UCSD-AML1 (cell line): ENCODE data around the gene ABCC5.

Source experiments
- DNase-seq: peaks from one replicate; lab custom pipeline; 2025; ENCODE audit not compliant: unreplicated experiment; lab: John Stamatoyannopoulos, UW

The ABCC5 gene

DNA sequence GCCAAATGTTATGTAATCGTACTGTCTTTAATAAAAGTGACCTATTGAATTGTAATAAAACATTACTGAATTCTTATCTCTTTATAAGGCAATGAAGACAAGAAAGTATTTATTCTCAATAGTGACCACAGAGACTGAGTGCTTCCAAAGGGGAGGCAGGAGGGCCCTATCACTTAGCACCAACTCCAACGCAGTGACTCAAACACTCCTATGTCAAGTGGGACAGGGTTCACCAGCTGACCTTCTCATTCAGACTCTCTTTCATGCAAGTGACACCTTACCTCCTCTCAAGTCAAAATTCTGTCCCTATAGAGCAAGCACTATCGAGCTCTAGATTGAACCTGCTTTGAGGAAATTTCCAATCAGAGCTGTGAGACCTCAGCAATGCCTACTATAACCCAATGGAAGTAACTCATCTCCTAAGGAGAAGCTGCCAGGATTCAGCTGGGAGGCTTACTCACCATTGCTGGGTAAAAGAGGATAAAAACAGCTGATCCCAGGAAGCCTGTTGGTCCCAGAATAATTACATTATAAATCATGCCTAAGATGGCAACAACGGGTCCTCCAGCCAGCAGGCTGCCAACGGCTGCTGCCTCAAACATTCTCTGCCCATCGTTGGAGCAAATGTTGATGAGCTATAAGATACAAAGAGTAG, 35.6 kb downstream of the ABCC5 start:
- no peak for DNase-seq

DNA sequence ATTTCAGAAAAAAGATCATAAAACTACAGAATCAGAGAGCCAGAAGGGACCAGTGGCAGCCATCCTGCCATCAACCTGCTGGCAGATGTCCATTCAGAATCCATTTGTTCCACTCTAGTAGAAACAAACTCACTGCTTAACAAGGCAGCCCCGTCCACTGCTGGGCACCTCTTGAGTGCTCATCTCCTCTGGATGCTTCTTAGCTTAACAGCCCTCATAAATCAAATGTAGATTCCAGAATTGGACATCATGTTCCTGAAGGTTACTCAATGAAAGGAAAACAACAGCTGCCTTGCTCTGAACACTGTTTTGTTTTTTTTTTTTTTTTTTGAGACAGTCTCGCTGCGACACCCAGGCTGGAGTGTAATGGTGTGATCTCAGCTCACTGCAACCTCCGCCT, 37.3 kb downstream of the ABCC5 start:
- DNase-seq = no peak

DNA sequence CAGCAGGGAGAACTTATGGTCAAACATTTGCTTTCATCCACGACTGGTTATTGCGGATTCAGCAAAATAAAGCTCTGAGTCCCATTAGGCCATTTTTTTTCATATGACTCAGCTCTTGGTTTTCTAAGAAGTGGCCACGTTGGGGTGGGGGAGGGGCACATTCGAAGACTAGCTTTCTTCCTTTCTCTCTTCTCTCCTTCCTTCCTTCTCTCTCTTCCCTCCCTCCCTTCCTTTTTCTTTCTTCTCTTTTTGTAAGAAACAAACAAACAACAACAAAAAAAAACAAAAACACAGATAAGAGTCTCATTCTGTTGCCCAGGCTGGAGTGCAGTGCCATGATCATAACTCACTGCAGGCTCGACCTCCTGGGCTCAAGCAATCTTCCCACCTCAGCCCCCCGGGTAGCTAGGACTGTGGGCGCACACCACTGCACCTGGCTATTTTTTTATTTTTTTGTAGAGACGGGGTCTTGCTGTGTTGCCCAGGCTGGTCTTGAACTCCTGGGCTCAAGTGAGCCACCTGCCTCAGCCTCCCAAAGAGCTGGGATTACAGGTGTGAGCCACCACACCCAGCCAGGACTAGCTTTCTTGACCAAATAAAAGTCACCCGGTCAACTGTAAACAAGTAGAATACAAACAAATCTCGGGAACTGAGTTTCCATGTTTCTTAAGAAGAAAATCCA, 41.6 kb downstream of the ABCC5 start:
- no peak for DNase-seq

DNA sequence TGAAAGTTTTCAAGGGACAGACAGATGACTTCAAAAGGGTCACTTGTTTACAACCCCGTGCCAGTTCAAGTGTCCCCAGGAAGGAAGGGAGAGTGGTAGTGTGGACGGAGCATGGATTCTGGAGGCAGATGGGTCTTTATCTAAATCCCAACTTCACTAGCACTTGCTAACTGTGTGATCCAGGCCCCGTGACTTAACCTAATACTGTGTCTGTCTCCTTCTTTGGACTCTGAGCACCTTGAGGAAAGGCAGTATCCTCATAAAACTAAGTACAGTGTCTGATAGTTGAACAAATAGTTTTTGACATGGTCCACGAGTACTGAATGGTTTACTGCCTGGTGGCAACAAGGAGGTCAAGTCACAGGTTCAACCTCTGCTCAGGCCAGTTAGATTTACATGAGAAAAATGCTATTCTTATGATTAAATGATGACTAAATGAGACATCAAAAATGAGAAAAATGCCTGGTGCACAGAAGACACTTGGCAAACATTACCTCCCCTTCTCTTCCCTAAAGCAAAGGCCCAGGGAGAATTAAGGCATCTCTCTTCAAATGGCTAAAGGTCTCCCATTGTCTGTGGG, 48.9 kb downstream of the ABCC5 start:
- DNase-seq = no peak

- no peak for DNase-seq
Observed at GRCh38 chr3:183967693-183968092, 50.0 kb downstream of the ABCC5 start.

GRCh38 chr3:183966361-183966791, 51.3 kb downstream of the ABCC5 start:
- no peak for DNase-seq

- no peak for DNase-seq
Observed at GRCh38 chr3:183962807-183963206, 54.9 kb downstream of the ABCC5 start.

DNA sequence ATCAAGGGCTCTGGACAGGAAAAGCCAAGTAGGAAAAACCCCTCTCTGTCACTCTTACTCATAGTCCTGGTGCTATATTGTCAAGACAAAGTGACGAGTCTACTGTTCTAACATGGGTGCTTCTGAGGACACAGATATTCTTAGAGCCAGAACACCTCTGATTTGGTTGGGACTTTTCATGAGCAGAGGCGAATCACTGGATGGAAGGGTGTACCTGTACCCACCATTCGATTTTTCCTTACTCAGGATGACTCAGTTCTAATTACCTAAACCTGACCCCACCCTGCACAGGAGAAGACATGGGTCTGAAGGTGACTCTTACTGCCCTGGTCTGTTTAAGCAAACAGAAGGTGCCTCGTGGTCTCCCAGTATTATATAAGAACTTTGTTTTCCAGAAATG, 58.5 kb downstream of the ABCC5 start:
- DNase-seq = no peak

GRCh38 chr3:183958775-183959174, 58.9 kb downstream of the ABCC5 start:
- DNase-seq = no peak

GRCh38 chr3:183958226-183958625, 59.5 kb downstream of the ABCC5 start:
- no peak for DNase-seq

- DNase-seq = no peak
Observed at GRCh38 chr3:183954875-183955274, 62.8 kb downstream of the ABCC5 start.

DNA sequence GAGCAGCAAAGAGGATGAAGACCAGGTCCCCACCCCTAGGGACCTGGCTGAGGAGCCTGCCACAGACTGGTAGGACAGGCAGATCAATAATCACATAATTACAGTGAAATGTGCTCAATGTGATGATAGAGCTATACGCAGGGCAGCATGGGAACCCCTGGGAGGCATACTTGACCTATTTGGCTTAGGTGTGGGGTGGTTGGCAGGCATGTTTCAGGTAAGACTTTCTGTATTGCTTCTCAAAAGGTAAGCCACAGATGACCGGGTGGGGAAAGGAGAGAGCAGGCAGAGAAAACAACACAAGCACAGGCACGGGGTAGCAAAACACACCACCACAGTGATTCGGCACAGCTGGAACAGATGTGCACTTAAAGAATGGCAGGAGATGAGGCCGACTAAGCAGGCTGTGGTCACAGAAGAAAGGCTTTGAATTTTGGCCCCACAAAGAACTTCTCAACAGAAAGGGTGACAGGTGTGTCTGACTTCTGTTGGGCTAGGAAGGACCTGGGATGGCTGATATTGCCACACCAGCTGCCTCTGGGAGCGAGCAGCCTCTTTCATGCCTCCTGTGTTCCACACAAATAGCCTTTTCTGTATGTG, 64.1 kb downstream of the ABCC5 start:
- no peak for DNase-seq

GRCh38 chr3:183951459-183951858, 66.2 kb downstream of the ABCC5 start:
- DNase-seq = no peak

DNA sequence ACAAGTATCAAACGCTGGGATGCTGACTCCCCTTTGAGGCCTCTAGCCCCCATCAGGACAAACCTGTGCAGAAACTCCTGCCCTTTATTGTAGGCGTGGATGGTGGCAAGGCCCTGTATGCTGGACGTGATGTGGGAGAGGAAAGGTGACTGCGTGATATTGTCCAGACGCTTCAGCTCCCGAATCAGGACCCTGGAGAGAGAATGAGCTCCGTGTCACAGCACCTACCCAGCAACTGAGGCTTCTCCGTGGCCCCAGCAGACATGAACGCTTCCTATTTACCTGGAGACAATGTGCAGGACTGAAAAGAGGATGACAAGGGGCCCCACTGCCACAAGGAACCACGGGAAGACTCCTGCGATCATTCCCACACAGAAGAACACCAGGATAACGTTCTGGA, 68.0 kb downstream of the ABCC5 start:
- no peak for DNase-seq

DNA sequence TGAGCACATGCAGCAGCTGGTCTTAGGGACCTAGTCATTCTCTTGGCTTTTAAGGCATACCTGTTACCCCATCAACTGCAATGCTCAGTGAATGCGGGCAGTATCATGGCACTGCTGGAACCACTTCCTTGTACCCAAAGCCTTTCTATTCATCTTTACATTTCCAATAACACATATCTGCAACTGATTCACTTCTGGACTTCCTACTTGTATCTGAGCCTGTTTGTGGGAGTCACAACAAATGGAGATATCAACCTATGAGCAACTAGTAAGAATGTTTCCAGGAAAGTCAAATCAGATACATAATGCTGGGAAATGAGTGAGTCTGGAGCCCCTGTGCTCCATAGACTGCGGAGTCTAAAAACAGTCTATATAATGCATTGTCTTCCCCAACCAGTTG, 71.6 kb downstream of the ABCC5 start:
- DNase-seq = no peak

DNA sequence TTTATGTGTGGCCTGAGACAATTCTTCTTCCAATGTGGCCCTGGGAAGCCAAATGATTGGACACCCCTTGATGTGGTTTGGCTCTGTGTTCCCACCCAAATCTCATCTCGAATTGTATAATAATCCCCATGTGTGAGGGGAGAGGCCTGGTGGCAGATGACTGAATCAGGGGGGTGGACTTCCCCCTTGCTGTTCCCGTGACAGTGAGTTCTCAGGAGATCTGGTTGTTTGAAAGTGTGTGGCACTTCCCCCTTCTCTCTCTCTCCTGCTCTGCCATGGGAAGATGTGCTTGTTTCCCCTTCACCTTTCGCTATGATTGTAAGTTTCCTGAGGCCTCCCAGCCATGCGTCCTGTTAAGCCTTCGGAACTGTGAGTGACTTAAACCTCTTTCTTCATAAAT, 72.9 kb downstream of the ABCC5 start:
- DNase-seq = no peak

DNA sequence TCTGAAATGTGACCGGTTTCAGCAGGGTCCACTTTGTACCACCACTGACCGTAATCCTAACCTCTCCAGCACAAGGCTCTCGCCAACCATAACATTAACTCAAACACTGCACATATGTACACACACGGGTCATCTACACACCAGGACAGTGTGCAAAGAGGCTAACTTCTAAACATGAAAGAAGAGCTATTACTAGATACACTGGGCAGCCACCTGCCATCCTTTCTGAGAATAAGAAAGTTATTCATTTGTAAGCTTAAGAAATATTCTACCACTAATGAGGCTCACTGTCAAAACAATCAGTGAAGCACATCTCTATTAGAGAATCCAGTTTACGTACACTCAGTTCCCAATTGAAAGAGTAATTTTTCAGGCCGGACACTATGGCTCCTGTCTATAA, 73.9 kb downstream of the ABCC5 start:
- no peak for DNase-seq

DNA sequence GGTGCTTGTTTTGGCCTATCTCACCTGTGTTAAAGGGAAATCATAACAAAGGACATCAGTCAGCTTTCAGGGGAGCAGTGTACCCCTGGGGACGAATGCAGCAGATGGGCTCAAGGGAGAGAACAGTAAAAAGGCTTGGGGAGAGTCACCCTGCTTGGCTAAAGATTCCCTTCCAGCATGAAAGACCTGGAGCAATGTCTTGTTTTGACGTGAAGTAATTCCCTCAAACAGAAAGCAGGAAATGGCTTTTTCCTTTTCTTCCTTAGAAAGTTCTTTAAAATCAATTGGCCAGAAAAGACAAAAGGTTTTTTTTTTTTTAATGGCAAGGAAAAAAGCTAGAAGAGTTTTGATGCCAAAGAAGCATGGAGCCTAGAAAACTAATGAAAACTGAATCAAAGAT, 76.5 kb downstream of the ABCC5 start:
- no peak for DNase-seq

DNA sequence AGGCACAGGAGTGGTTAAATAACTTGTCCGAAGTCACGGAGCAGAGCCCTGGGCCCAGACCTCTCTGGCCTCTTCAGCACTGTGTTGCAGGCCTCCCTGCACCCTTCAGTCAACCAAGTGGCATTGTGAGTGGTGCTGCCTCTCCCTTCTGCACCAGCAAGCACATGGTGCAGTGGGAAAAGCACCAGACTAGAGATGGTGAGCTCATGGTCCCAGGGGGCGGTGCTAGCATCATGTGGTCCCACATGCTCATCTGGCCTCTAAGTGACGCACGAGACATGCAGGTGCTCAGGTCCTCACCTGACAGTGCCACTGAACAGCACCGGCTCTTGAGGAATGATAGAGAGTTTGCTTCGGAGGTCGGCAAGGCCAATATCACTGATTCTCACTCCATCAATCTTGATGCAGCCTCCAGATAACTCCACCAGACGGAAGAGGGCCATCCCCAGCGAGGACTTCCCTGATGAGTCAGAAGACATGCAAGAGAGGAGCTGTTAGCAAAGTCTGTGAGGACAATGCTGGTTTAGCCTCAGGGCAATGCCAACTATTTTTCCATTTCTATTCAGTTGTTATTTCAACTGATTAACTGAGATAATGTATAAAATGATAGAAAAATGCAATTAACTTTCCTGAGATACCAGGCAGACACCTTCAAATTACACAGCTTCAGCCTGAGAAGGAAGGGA, 79.9 kb downstream of the ABCC5 start:
- no peak for DNase-seq

DNA sequence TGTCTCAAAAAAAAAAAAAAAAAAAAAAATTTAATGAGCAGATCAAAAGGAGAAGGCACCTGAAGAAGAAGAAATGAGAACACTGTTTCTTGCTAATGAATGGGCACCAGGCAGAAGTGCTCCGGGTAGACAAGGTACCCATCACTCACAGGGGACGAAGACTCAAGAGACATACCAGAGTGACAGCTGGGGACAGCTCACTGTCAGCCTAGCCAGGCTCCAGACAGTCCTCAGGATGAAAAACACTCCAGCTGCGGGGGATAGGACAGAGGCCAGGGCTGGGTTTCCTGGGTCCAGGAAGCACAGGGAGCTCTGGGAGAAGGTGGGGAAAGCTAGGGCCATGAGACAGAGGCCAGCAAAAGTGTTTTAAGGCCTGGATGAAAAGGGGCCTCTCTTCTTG, 84.5 kb downstream of the ABCC5 start:
- no peak for DNase-seq

- DNase-seq = no peak
Observed at GRCh38 chr3:183931881-183932280, 85.8 kb downstream of the ABCC5 start.

- DNase-seq = no peak
Observed at GRCh38 chr3:183930086-183930485, 87.6 kb downstream of the ABCC5 start.
